GM19463 (cell line): ENCODE data around the gene PDE11A.

Experiments used
- ATAC-seq: cut with Tn5 transposase; IDR thresholded peaks from one replicate; pipeline ENCODE4 v1.9.1; 2021; ENCODE audit warnings: mild to moderate bottlenecking, moderate library complexity; ENCODE audit not compliant: unreplicated experiment

The PDE11A gene

DNA sequence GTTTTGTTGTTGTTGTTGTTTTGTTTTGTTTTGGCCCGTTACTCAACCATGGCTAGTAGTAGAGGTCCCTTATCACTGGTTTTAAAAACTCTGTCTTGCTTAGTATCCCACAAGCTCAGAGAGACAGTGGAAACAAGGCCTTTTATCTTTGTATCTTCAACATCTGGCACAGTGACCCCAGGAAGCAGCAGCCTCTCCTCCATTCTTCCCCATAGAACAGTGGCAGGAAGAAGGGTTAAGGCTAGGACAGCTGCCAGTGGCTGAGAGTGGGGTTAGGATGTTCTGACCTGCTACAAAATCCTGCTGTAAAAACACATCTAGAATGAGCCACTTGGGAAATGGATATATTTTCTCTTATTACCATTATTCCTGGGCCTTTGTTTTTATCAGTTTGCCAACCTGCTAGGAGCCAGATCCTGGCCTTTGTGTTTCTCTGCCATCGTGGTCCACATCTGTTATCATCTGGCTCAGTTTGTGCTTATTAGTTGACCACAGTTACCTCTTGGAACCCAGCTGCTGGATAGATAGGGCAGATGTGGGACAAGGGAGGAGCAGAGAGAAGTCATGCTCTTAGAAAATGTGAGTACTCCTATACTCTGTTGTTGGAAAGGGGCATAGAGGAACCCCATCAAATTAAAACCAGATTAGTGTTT lies 433.2 kb downstream of the PDE11A start:
- no peak for ATAC-seq

- no peak for ATAC-seq
Measured at GRCh38 chr2:177638507-177638906, 434.1 kb downstream of the PDE11A start.

DNA sequence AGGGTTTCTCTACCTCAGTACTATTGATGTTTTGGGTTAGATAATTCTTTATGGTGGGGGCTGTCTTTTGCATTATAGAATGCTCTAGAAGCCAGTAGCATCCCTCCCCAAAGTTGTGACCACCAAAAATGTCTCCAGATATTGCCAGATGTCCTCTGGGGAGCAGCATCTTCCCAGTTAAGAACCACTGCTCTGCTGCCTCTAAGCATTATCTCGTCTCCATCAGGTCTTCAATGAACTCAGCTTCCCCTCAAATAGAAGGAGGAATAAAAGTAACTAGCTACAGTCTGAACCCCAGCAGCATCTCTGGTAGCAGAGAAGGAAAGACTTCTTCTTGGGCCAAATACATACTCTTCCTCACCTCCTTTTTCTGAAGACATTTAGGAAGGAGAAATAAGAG lies 435.9 kb downstream of the PDE11A start:
- ATAC-seq = no peak

- no peak for ATAC-seq
Measured at GRCh38 chr2:177635696-177636095, 436.9 kb downstream of the PDE11A start.

DNA sequence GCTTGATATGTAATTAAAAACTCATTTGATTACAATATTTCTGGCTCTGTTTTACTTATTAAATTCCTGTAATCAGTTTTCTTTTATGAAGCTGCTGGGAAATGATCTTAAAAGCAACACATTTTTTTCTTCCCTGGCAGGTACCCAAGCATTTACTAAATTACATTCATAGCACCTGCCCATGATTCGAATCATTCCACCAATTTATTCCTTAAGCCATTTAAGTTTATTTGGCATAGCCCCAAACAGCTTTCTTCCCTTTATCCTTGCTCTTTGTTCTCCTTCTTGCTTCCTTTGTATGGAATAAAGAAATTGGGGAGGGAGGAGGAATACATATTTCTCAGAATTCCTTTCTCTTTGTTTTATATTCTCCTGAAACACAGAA lies 438.7 kb downstream of the PDE11A start:
- ATAC-seq = no peak

- no peak for ATAC-seq
Measured at GRCh38 chr2:177633111-177633510, 439.5 kb downstream of the PDE11A start.

DNA sequence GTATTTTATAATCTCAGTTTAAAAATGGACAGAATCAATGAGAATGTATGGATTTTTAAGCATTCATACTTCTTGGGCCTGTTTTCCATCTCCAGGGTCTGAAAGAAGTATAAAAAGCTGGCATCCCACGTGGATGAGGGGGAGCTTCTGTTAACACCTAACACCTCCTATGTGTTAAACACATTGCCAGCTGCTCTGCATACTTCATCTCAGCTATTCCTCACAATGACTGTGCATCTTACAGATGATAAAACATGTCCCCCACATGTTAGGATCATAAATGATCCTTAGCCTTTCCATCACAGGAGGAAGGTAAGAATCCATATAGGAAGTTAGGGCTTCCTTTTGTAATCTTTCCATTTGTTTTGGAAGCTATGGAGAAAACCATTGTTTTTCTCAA lies 440.9 kb downstream of the PDE11A start:
- no peak for ATAC-seq

DNA sequence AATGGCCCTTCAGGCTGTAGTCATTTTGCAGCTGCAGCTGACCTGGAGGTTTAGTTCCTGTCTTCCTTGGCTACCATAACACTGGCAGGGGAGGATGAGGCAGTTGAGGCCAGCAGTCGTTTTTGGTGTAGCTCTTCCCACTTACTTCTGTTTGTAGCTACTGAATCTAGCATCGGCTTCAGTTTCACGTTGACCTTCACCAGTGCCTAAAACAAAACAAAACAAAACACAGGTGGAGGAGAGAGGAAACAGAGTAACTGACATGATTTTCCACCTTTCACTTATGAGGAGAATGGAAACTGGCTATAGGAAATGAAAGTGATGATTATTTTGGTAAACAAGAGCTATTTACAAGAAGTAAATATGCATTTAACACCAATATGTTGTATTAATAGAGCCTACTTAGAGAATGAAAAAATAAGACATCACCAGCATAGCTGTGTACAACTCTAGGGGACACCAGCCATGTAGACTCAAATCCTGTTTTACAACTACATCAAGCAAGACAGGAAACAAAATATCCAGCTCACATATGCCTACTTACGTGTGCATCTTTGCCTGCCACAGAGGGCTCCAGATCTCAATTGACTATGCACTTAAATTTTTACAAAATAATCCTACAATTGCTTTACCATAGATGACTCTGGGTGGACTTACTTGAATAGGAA lies 443.1 kb downstream of the PDE11A start:
- ATAC-seq = peak; percentile 44

DNA sequence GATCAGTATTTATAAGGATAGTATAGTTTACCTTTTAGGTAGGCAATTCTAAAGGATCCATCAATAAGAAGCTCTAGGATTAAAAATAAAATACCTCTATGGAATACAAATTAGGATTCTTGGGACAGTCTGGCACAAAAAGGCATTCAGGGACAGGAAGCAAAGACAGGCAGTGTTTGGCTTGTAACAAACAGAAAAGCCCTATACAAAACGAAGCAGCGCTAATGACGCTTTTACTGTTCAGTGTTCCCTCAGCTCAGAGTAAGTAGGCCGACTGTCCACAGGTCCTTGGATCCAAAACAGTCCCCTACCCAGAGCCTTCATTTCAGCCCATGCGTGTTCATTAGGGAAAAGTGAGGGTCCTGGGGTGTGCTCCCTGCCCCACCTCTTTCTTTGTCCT lies 443.7 kb downstream of the PDE11A start:
- ATAC-seq = no peak

- ATAC-seq = no peak
Measured at GRCh38 chr2:177625744-177626650, 446.6 kb downstream of the PDE11A start.

GRCh38 chr2:177622521-177622920 lies 450.1 kb downstream of the PDE11A start:
- no peak for ATAC-seq

- ATAC-seq = no peak
Measured at GRCh38 chr2:177619986-177620385, 452.6 kb downstream of the PDE11A start.

- no peak for ATAC-seq
Measured at GRCh38 chr2:177619461-177619860, 453.1 kb downstream of the PDE11A start.

DNA sequence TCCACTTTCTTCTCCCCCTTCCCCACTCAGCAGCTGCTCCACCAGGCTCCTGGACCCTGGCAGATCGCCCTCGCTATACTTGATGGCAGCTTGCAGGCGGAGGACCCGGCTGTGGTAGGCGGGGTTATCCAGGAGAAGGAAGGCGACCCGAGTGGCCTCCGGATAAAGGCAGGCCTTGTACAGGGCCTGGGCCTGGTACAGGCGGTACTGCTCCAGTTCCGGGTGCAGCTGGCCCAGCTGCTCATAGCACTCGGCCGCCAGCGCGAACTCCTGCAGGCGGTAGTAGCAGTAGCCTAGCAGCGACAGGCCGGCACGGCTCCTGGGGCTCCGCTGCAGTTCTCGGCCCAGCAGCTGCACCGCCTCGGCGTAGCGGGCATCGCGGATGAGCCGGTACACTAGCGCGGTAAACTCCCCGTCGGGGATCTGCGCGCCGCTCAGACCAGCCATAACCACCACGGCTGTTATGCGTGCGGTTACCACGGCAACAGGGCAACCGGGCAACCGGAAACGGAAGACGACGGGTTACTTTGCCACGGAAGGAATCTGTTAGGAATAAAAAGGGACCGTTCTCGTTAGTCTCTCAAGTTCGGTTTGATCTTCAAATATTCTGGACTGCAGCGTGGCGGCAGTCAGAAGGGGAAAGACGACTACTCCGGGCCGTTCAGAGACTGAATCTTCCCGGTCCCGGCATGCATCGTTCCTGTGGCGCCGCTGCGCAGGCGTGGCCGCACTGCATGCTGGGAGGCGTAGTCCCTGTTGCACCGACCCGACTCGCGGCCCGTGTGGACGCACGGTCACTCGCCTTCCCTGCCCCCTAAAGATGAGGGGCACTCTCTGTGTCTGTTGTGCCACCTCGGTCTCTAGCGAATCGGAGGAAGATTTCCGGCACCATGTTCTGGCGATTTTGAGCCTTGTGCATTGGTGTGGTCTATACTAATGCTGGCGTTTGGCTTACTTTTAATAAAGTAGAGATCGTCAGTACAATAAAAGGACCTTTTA lies 454.0 kb downstream of the PDE11A start:
- peak; percentile 97 for ATAC-seq

GRCh38 chr2:177617849-177618248 lies 454.7 kb downstream of the PDE11A start:
- ATAC-seq = no peak

- ATAC-seq = no peak
Measured at GRCh38 chr2:177616731-177617130, 455.8 kb downstream of the PDE11A start.

DNA sequence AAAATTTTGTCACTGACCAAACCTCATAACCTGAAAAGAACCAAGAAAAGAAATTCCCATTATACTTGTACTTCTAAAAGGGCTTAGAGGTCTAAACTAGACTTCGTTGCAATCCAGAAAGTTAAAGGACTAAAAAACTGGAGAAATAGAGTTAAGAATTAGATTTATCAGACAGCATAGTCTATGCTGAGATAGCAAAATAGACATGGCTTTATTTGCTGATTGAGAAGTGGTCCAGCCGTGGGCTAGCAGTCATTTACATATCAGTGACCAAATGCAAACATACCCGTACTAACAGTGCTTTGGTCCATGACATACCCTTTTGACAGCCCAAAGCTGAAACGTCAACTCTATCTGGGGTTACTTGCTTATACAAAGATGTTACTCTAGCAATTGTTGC lies 456.5 kb downstream of the PDE11A start:
- no peak for ATAC-seq

GRCh38 chr2:177612659-177613058 lies 459.9 kb downstream of the PDE11A start:
- no peak for ATAC-seq

GRCh38 chr2:177611310-177611886 lies 461.2 kb downstream of the PDE11A start:
- ATAC-seq = no peak

DNA sequence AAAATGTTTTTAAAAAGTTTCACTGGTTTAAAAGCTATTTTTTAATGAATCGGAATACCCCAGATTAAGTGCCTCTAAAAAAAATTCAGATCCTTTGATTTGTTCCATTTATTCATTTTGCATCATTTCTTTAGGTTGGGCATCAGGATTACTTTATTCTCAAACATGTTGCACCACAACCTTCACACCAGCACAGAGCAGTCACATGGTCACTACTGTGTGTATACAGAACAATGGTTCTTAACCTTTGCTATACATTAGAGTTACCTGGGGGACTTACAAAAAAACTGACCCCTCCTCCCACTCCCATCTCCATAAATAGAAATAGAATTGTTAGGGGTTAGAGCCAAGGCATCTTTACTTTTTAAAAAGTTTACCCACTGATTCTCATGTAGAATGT lies 461.8 kb downstream of the PDE11A start:
- ATAC-seq = no peak
